Hepatic stellate cell (primary cell): ENCODE results near the gene H6PD.
"Not testable (repeated sequence)": the region's sequence is repeated elsewhere in the genome, so short reads cannot be mapped to it uniquely, and the experiment has no call there.

ENCODE experiments used
- DNase-seq: peaks from one replicate; pipeline ENCODE4 v3.0.0; 2011; ENCODE audit warnings: low spot score

H6PD gene

DNA sequence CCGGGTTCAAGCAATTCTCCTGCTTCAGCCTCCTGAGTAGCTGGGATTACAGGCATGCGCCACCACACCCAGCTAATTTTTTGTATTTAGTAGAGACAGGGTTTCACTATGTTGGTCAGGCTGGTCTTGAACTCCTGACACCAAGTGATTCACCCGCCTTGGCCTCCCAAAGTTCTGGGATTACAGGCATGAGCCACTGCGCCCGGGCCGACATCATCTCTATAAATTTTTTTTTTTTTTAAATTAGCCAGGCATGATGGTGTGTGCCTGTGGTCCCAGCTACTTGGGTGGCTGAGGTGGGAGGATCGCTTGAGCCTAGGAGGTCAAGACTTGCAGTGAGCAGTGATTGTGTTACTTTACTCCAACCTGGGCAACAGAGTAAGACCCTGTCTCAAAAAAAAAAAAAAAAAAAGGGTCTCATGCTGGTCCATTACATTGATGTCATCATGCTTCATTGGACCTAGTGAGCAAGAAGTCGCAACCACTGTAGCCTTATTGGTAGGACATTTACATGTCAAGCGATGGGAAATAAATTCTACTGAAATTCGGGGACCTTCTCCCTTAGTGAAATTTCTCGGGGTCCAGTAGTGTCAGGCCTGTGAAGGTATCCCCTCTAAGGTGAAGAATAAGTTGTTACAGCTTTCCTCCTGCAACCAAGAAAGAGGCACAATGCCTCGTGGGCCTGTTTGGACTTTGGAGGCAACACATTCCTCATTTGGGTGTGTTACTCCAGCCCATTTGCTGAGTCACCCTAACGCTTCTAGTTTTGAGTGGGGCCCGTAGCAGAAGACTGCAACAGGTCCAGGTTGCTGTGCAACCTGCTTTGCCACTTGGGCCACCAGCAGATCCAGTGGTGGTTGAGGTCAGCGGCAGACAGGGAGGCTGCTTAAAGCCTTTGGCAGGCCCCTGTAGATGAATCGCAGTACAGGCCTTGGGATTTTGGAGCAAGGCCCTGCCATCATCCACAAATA lies 65.3 kb downstream of the H6PD start:
- DNase-seq, result not testable (repeated sequence)

DNA sequence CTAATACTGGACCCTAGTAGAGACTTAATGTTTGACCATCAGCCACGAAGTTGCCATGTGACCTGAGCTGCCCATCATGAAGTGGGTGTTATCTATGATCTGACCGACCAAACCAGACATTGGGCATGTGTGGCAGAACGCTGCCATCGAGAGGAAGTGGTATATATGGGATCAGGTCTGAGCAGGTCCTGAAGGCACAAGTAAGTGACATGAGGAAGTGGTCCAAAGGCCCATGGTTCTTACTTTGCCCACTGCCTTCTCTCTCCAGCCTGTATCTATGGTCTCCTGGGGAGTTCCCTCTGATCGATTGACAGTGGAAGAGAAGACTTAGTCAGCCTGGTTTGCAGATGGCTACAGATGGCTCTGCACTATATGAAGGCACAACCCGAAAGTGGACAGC lies 66.0 kb downstream of the H6PD start:
- no peak for DNase-seq

DNA sequence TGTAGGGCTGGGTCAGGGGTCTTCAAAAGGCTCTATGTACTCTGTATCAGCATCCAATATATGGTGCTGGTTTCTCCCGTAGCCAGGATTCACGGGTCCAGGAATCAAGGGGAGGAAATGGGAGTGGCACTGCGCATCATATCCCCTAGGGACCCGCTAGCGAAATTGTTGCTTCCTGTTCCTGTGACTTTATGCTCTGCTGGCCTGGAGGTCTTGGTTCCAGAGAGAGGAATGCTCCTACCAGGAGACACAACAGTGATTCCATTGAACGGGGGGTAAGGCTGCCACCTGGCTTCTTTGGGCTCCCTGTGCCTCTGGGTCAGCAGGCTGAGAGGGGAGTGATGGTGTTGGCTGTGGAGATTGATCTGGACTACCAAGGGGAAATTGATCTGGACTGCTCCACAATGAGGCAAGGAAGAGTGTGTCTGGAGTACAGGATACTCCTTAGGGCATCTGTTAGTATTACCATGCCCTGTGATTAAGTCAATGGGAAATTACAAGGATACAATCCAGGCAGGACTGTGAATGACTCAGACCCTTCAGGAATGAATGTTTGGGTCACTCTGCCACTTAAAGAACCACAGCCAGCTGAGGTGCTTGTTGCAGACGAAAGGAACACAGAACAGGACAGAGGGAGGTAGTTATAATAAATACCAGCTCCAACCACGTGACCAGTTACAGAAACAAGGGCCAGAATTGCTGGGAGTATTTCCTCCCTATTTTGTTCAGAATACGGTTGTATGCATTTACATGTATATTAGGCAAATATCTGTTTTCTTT lies 68.4 kb downstream of the H6PD start:
- peak; percentile 91 for DNase-seq

DNA sequence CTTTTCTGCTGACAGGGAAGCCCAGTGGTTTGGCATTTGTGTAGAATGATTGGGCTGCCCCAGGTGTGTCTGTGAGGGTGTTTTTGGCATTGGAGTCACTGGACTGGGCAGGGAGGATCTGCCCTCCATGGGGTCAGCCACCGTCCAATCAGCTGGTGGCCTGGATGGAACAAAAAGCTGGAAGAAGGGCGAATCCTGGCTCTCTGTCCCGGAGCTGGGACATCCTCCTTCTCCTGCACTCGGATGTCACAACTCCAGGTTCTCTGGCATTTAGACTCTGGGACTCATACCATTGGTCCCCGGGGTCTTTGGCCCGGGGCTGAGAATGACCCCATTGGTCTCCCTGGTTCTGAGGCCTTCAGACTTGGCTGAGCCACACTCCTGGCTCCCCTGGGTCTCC lies 69.3 kb downstream of the H6PD start:
- no peak for DNase-seq

DNA sequence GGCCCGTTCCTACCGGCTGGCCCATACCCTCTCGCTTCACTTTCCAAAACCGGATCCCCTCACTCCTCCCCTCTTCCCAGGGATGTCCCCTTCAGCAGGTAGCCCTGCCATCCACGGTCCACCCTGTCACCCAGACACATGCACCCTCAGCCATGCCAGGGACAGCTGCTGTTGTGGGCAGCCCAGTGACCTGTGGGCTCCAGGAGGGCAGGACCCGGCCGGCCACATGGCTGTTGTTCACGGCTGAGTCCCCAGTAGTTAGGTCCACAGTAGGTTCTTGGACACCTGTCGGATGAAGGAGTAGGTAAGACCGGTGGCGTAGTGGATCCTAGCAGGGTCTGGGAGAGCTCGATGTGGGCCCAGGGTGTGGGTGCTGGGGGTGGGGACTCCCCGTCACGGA lies 70.6 kb downstream of the H6PD start:
- no peak for DNase-seq

DNA sequence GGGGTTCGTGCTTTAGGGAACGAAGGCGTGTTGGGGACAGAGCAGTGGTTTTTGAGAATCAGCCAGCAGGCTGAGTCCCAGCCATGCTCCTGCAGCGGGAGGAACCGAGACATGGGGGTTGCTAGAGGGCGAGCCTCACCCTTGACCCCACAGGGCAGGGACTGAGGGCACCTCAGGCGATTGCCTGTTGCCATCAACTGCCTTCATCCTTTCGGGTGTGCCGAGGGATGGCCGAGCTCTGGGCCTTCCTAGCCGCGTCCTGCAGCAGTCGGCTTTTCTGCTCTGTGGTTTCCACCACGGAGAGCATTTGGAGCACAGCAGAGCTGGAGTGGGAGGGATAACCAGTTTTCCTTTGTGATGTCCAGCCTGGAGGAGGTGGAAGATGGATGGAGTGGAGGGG lies 71.4 kb downstream of the H6PD start:
- DNase-seq, result no peak

DNA sequence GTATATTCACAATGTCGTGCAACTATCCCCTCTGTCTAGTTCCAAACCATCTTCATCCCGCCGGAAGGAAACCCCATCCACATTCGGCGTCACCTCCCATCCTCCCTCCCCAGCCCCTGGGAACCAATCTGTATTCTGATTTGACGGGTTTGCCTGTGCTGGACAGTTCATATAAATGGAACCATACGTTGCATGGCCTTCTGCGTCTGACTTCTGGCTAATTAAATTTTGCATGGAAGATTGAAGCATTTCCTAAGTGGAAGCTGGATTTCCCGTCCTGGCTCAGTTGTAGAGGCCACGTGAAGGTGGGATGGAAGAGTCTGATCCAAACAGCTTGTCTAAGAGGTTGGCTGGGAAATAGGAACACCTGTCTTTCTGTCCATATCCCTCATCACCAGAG lies 72.7 kb downstream of the H6PD start:
- no peak for DNase-seq

DNA sequence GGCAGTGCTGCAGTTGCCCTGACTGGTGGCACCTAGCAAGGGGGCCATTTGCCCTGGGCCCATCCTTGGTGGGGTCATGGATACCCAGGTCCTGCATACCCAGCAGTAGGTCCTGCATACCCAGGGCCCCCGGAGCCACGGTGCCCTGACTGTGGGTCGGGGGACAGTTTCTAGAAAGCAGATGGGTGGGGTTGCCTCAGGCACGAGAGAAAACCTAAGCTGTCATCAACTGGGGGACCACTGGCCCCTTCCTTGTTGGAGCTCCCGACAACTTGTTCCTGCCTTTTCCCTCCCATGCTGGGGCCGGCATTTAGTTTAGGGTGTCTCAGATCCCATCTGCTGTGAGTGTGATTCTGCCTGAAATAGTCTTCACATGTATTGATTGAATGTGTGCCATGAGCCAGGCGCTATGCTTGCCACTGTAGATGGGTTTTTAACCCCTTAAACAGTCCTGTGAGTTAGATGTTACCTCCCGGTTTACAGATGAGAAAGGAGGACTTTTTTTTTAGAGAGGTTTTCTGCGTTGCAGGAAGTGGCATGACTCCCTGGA lies 73.7 kb downstream of the H6PD start:
- DNase-seq, result no peak

DNA sequence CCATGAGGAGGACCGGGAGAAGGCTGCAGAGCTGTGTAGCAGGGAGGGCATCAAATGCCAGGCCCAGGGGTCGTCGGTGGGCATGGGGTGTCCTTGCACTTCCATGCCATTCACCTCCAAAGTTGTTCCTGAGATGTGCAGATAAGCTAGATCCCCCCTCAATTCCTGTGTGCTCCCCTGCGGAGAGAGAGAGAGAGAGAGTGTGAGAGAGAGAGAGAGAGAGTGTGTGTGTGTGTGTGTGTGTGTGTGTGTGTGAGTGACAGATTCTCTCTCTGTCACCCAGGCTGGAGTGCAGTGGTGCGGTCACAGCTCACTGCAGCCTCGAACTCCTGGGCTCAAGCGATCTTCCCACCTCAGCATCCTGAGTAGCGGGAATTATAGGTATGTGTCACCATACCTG lies 74.5 kb downstream of the H6PD start:
- DNase-seq, result no peak

DNA sequence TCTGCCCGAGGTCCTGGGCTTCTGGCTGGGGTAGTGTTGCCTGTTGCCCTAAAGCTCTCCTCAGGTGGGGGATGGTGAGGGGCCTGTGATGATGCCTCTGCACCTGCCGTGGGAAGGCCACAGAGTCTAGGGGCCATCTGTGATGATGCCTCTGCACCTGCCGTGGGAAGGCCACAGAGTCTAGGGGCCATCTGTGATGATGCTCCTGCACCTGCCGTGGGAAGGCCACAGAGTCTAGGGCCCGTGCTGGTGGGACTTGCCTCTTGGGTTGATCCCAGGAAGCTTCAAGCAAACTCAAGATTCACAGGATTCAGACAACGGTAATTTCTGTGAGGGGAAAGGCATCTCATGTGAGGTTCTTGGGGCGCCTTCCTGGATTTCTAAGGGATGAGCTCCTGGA lies 75.4 kb downstream of the H6PD start:
- no peak for DNase-seq

DNA sequence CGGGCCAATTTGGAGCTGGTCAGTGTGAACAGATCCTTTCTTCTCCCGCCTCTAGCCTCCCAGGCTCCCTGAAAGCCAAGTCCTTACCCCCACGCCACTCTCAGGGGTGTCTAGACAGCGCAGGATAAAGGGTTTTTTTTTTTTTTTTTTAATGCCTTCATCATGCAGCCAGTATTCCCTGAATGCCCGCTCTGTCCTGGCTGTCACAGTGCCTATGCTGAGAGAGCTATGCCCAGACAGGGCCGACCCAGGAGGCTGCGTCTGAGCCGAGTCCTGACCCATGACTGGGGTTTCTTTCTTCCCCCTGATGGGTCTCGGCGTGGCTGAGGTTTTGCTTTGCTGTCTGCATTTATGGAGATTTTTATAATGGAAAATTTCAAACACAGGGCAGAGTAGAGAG lies 76.5 kb downstream of the H6PD start:
- no peak for DNase-seq

DNA sequence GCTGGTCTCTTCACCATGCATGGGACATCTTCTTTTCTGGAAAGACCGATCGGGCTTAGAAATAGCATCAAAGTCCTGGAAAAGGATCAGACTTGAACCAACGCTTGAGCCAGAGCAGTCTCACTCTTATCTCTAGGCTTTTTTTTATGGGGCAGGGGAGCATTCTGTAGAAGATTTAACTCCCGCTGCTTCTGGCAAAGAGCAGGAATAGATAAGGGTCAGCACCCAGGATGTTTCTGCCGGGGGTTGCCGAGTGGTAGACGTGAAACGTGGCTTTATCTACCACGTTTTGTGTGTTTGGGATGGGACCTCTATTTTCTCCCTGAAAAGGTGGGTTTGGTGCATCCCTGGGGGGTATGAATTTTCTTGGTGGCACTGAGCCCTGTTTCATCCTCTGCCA lies 76.9 kb downstream of the H6PD start:
- no peak for DNase-seq

DNA sequence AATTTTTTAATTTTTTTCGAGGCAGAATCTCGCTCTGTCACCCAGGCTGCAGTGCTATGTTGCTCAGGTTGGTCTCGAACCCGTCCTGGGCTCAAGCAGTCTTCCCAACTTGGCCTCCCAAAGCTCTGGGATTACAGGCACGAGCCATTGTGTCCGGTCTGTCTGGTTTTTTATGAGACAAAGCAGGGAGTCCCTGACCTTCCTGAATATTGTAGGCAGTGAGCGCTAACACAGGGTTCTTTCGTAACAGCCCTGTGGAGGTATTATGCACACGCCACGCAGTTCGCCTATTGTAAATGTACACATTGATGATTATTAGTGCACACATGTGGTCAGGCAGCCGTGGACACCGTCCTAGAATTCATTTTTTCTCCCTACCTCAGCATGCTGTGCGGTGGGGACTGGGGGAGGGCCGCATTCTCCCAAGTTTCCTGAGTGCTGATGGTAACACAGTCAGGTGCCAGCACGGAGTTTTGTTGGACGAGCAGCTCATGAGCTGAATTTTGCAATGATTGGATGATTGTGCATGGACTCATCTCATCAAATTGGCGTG lies 77.7 kb downstream of the H6PD start:
- DNase-seq, result no peak

DNA sequence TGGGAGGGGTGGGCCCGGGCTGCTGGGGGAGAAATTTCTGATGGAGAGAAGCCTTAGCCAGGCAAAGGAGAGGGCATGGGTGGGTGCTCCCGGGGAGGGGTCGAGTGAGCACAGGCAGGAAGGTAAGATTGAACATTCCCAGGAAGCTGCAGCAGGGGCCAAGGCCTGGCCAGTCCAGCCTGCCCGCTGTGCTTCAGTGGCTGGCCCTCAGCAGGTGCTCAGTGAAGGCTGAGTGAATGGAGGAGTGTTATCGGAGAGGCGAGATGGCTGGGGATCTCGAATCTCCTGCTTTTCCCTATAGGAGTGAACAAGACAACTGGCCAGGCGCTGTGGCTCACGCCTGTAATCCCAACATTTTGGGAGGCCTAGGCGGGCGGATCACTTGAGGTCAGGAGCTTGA lies 79.0 kb downstream of the H6PD start:
- no peak for DNase-seq

DNA sequence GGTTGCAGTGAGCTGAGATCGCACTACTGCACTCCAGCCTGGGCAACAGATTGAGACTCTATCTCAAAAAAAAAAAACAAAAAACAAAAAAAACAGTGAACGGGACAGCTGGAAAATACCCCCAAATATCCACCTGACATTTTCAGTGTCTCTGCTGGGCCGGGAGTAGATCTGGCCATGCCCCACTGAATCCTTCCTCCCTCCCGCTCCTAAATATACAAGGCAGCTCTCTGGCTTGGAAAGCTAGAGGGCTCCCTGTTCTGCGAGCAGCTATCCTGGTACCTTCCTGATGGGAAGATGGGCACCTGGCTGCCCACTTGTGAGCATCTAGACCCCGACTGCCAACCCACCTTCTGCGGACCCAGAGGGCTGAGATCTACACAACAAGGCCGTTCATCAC lies 79.5 kb downstream of the H6PD start:
- DNase-seq, result no peak

DNA sequence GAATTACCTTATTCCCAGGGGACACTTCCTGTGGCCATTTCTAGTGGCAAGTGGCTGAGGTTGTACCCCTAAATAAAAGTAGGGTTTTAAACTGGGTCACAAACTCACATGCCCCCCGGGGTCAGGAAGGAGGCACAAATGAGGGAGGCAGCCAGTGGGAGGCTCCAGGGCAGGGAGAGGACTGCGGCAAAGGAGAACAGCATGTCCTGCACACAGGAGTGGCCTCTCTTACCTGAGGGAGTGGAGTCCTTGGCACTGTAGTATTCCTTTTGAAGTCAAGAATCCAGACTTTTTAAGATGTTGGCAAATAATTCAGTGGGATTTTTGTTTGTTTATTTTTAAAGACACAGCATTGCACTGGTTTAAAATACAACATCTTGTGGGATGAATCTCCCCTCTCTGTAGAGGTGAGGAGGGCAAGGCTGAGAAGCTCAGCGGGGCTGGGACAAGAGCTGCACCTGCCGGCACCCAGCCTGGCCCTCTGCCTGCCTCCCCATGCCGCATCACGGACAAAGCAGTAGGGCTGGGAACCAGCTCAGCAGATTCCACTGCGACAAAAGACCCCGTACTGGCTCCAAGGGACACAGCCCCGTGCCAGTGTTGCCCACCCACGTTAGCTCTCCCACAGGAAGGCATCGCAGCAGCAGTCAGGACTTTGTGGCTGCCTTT lies 80.3 kb downstream of the H6PD start:
- no peak for DNase-seq

DNA sequence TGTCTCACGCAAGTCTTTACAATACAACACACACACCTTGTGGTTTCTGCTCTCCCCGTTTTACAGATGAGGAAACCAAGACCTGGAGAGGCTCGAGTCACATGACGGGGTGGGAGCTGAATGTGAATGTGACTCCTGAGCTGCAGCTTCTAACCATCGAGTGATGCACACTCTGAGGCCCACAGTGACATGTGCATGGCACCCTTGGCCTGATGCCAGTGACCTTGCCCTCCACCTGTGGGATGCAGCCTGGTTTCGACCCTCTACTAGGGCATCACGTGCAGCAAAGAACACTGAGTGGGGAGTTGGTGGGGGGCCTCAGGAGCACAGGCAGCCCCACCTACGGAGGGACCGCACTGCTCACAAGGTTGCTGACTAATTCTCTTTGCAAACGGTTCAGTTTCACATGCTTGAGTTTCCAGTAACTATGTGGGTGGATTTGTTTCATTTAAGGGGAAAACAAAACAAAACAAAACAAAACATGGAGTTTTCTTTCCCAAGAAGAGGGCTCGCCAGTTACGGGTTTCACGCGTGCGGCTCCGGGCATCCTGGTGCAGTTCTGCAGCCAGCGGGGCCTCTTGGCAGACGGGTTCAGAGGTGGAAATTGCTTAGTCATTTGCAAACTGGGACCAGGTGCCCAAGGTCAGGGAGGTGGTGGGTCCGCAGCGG lies 81.0 kb downstream of the H6PD start:
- no peak for DNase-seq

DNA sequence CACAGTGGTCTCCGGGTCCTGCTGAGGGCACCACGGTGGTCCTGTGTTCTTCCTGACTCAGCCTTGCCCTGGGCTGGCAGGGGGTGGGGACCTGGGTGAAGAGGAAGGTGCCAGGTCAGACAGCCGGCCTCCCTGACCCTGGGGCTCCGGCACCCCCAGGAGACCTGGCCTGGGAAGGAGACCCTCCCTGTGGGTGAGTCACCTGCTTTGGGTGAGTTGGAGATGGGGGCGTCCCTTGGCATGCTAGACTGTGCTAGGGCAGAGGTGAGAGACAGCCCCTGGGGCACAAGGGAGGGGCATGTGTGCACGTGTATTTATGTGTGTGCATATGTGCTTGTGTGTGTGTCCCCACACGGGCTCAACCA lies 81.5 kb downstream of the H6PD start:
- no peak for DNase-seq

DNA sequence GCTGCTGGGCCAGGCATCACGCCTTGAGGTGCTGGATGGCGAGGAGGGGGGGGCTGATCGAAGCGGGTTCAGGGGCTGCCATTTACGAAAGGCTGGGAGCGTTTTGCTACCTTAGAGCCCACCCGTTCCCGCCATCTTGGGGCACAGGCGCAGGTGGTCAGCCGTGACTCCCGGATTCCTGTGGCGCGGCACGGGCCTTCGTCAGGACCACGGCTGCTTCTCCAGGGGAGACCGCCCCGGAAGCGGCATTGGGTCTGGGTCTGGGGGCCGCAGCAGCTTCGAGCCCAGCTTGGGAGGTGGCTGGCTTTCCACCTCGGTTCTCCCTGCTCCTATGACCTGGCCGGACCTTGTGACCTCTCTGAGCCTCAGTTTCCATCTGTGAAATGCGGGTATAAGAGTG lies 81.9 kb downstream of the H6PD start:
- no peak for DNase-seq

DNA sequence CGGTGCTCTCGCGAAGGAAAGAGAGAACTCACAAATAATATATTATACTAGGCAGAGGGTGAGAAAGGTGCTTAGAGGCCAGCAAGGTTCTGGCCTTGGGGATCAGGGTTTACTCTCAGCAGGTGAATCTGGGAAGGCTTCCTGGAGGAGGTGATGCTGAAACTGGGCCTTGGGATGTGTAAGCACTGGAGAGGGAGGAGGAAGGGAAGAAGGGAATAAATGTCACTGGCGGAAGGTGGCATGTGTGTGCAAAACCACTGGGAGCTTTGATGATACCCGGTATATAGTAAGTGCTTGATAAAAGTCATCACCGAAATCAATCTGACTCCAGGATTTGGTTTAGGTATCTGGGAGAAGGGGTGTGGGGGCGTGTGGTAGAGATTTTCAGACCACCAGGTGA lies 82.5 kb downstream of the H6PD start:
- no peak for DNase-seq

DNA sequence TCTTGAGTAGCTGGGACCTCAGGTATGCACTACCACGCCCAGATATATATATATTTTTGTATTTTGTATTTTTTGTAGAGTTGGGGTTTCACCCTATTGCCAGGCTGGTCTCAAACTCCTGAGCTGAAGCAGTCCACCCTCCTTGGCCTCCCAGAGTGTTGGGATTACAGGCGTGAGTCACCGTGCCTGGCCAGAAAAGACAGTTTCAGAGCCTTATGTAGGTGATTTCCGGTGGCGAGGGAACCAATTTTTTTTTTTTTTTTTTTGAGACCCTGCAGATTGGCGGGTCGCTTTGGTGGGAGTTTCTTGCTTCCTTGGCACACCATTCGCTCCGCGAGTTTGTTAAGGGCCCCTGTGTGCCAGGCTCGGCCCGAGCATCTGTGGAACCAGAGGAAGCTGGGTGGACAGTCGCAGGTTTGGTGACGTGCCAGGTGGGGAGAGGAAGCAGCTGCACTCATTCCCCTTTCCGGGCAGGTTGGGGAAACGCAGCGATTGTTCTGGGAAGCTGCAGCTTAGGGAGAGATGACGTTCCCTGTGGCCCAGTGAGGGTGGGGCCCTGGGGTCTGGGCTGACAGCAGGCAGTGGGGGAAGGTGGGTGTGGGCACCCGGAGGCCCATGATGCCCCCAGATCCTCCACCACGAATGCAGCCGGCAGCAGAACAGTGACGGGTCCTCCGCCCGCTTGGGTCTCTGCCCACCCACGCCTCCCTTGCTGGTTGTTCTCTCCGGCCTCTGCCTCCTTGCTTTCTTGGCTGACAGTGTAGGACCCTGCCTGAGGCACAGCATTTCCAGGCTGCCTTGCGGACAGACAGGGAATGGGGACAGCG lies 83.2 kb downstream of the H6PD start:
- no peak for DNase-seq
